Activated T-cell treated with anti-CD3 and anti-CD28 coated beads for 48 hours (primary cell): ENCODE results near the gene GOLGA6C.
"Not testable (repeated sequence)": the region's sequence is repeated elsewhere in the genome, so short reads cannot be mapped to it uniquely, and the experiment has no call there.

Experiments
- DNase-seq: peaks from one replicate; pipeline ENCODE4 v3.0.0-alpha.2; 2020; ENCODE audit warnings: low read depth

The GOLGA6C gene

DNA sequence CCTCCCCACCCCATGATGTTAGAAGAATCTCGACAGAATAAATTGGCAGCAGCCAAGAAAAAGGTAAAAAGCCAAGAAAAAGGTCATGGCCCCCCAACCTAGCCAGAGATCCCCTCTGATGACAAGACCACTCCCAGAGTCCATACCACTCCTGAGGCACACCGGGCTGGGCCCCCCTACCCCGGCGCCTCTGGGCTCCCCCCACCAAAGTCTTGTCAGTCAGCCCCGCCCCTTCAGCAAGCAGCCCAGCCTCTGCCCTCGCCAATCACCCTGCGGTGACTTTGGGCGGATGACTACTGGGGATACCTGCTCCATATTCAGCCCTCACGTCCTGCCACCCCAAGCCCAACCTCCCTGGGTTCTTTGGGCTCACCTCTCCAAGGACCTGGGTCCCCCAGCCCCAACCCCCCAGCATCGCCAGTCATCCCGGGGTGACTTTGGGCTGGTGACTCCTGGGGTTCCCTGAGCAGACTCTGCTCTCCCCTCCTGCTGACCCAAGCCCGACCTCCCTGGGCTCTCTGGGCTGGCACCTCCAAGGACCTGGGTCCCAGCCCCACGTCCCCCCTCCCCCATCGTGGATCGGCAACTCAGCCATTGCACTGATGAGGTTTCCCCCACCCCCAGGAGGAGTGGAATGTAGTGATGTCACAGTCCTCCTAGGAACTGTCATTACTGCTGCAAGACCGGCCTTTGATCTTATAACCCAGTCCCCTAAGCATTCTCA, 648 bp downstream of the GOLGA6C start:
- DNase-seq = not testable (repeated sequence)

DNA sequence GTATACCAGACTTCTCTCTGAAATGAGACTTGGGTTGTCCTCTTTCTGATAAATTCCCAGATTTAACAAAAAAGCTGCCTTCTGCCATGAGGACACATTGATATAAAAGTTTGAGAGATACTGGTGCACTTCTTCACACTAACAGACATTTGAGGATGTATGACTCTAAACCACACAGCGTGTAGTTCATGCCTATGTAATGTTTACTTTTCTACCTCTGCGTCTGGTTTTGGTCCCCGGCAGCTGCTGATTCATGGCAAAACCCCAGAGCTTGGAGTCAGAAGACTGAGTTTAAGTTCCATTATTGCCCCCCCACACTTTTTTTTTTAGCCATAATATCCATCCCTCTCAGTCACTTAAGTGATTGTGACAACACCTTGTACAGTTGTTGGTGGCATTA, 1.7 kb downstream of the GOLGA6C start:
- DNase-seq = not testable (repeated sequence)

DNA sequence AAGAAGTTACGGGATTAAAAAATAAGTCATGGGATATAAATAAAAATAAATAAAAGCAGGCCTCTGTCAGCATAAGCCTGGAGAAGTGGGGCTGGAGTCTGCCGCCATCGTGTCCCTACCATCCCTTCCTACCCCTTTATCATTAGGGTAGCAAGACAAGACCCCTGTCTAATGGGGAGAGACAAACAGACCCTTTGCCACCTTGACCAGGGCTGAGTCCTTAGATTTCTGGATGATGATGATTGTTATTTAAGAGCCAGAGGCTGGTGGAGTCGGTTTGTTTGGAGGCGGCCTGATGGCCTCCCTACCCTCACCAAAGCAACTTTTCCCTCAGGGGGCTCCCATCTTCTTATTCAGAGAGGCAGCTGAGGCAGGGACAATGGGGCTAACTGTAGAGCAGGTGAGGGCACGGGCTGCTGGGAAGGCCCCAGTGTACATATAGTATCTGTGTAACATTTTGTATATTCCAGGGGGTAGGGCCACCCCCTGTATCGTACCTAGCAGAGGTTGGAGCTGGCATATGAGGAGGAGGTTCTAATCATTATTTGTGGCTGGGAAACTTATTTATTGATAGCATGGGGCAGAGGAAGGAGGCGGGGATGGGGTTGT, 15.7 kb downstream of the GOLGA6C start:
- DNase-seq = not testable (repeated sequence)

DNA sequence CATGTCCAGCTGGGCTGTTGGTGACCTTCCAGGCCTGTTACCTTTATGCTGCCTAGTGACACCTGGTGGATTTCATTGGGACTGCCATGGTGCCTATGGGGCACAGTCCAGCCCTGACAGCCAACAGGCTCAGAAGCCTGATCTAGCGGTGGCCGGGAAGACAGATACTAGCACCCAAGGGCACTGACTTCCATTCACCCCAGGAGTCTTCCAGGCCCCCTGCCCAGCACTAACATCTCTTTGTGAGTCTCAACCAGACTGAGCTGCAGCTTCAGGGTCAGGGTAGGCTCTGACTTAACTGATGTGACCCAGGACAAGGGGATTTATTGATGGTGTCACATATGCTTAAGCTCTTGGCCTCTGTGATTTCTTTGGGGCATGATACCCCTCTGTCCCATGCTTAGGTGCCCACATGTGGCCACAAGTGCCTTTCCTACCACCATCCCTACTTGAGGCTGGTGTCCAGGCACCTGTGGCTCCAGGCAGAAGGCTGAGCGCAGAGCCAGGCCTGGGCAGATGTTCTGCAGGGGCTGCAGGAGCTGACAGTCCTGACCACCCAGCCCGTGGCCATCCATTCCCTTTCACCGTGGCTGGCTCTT, 16.5 kb downstream of the GOLGA6C start:
- peak; percentile 67 for DNase-seq

DNA sequence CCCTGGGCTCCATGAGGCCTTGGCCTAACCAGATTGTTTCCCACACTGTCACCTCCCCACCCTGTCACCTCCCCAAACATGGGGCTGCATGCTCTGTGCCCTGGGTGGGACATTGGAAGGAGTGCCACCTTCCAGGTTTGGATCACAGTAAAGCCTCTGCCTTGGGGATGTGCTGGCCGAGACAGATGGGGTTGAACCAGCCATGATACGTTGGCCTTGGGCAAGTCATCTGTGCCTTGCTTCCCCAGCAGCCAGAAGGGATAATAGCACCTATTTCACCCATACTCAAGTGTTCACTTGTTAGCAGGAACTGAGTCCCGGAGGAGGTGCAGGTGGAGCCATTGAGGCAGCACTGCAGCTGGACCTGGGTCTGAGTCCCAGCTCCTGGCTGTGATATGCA, 17.5 kb downstream of the GOLGA6C start:
- not testable (repeated sequence) for DNase-seq

DNA sequence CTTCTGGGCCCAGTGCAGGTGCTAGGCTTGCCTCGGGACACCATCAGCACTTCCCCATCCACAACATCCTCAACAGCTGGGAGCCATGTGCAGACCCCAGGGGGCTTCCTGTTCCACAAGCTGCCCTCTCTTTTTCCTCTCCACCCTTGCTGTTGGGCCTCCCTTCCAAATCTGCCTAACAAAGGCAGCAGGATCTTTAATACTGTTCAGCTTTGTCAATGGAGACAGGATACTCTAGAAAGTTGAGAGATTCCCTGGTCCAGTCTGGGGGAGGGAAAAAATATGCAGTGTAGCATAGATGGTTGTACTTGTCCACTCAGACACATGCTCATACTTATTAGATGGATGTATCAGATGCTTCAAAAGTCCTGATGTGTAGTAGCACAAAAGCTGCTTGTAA, 20.4 kb downstream of the GOLGA6C start:
- not testable (repeated sequence) for DNase-seq

DNA sequence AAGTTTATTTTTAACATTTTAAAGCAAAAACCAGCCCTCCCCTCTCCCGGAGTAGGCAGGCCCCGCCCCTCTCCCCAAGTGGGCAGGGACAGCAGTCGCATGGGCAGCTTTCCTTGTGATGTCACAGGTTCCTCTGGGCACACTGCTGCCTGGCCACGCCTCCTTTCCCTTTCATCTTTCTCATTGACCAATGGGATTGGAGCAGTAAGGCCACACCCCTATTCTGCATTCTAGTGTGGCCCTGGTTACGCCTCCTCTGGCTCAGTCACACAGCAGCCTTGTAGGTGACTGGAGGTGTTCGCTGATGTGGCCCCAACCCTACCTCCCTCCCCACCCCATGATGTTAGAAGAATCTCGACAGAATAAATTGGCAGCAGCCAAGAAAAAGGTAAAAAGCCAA, 24.4 kb downstream of the GOLGA6C start, which contains the start of gene GOLGA6D:
Gene GOLGA6D (plus strand): TSS at position 264 of the 400 bp plus-strand sequence. CDS start 41 bp downstream, at position 305.
- DNase-seq = not testable (repeated sequence)

DNA sequence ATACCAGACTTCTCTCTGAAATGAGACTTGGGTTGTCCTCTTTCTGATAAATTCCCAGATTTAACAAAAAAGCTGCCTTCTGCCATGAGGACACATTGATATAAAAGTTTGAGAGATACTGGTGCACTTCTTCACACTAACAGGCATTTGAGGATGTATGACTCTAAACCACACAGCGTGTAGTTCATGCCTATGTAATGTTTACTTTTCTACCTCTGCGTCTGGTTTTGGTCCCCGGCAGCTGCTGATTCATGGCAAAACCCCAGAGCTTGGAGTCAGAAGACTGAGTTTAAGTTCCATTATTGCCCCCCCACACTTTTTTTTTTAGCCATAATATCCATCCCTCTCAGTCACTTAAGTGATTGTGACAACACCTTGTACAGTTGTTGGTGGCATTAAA, 26.0 kb downstream of the GOLGA6C start:
- not testable (repeated sequence) for DNase-seq

DNA sequence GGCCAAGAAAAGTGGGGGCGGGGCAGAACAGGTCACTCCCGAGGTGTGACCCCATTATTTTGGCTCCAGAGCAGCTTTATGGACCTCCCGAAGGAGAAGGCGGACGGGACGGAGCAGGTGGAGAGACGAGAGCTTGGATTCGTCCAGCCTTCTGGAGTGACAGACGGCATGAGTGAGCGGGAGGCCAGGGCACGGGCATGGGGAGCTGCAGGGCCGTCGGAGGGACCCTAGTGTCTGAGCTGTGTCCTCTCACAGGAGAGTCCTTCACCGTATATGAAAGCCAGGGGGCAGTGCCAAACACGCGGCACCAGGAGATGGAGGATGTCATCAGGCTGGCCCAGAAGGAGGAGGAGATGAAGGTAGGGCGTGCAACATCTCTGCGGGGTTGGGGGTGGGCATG, 35.5 kb downstream of the GOLGA6C start:
- not testable (repeated sequence) for DNase-seq

DNA sequence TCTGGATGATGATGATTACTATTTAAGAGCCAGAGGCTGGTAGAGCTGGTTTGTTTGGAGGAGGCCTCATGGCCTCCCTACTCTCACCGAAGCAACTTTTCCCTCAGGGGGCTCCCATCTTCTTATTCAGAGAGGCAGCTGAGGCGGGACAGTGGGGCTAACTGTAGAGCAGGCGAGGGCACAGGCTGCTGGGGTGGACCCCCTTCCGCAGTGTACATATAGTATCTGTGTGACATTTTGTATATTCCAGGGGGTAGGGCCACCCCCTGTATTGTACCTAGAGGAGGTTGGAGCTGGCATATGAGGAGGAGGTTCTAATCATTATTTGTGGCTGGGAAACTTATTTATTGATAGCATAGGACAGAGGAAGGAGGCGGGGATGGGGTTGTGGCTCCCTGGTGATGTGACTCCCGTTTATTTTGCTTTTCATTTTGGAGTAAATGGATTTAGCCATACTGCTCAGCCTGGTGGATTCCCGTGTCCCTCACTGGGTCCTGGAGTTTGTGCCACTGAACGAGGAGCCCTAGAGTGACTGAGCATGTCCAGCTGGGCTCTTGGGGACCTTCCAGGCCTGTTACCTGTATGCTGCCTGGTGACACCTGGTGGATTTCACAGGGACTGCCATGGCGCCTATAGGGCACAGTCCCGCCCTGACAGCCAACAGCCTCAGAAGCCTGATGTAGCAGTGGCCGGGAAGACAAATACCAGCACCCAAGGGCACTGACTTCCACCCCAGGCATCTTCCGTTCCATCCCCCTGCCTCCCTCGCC, 40.6 kb downstream of the GOLGA6C start:
- DNase-seq = not testable (repeated sequence)

DNA sequence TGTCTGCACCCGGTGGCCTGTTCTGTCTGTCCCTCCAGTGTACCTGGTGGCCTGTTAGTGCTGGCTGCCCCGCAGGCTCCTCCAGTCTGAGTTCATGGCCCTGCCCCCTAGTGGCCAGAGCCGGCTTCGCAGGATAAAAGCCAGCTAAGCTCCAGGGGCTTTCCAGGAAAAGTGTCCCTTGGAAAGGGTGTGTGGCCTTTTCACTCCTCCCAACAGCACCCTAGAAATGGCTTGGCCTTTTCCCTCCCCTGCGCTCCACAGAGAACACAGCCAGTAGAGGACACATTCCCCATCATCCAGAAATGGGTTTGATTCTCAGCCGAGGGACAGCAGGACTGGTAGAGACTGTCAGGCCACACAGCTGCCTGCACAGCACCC, 41.2 kb downstream of the GOLGA6C start:
- peak; percentile 51 for DNase-seq

DNA sequence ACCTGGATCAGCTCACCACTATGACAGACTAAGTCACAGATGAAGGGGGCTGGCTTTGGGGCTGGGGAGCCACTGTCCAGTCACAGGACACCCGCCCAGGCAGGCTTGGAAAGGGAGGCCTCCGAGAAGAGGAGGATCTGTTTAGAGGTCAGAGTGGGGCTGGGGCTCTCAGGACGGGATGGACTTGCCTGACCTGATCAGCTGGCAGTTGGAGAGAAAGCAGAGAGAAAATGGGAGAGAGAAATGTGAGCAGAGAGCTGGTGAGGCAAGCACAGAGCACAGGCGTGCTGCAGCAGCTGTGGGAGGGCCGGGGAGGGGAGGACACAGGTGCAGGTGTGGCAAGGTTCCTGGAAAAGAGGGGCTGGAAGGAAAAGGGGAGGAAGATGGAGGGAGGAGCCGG, 41.9 kb downstream of the GOLGA6C start:
- DNase-seq = not testable (repeated sequence)

DNA sequence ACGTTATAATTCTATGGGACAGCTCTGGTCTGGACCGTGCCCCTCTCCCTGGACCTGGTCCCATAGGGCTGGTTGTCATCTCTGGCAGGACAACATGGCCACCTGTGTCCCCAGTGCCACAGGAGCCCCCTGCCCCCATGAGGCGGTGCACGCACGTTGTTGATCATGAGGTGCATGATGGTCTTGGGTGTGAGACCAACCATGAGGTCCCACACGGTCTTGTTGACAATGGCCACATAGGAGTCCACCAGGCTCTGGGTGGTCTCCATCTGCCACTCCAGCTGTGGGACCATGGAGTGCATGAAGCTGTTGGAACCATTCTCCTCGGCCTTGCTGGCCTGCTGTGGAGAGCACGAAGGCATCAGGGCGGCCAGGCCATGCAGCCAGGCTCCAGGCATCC, 44.2 kb downstream of the GOLGA6C start:
- no peak for DNase-seq

DNA sequence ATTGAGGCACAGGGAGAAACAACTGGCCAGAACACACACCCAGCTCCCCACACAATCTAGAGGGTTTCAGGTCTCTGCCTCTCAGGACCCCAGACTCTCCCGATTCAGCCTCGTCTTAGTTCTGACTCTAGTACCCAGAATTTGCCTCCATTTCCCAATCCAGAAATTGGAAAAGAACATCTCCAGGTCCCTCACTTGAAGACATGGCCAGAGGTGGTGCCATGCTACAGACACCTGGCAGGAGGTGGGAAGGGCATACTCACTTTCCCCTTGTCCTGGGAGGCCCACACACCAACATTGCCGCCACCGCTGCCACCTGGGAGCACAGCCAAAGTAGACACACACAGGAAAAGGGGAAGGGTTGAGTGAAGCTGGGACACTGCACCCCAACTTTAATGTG, 44.6 kb downstream of the GOLGA6C start:
- not testable (repeated sequence) for DNase-seq

DNA sequence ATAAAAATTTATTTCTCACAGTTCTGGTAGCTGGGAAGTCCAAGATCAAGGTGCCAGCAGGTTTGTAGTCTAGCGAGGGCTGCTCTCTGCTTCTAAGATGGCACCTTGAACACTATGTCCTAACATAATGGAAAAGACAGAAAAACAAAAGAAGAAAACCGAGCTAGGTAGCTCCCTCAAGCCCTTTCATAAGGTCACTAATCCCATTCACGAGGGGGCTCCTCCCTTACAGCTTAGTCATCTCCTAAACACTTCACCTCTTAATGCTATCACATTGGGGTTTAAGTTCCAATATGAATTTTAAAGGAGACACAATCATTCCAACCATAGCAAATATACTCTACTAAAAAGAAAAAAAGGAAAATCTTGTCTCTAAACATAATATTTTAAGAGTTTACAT, 48.1 kb downstream of the GOLGA6C start:
- DNase-seq = no peak

DNA sequence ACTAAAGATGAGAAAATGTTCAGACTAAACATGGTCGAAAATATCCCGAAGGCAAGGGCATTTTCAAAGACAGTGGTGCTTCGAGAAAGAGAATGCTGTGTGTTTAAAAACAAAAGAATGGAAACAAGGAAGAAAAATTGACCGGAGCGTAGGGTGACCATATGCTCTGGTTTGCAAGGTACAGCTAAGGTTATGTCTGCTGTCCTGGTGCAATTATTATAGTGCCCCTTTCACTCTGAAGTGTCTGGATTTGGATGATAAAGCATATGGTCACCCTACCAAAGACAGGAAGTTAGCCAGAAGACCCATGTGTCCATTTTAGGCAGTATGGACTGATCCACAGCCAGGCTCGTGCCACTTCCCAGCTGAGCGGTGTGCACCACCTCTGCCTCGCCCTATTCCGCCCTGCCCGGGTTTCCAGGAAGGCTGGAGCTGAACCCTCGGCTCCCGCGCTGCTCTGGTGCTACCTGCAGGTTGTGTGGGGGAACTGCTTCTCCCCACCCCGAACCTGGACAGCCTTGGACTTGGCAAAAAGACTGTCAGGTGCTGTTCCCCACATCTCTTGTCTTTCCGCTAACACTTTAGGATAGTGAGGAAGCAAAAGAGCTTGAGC, 49.8 kb downstream of the GOLGA6C start:
- DNase-seq = no peak

DNA sequence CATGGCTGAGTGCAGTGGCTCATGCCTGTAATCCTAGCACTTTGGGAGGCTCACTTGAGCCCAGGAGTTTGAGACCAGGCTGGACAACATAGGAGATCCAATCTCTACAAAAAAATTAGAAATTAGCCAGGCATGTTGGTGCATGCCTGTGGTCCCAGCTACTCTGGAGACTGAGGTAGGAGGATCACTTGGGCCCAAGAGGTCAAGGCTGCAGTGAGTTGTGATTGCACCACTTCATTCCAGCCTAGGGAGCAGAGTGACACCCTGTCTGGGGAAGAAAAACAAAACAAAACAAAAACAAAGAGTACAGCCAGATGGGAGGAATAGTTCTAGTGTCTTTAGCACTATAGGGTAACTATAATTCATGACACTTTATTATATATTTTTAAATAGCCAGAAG, 51.6 kb downstream of the GOLGA6C start:
- no peak for DNase-seq

DNA sequence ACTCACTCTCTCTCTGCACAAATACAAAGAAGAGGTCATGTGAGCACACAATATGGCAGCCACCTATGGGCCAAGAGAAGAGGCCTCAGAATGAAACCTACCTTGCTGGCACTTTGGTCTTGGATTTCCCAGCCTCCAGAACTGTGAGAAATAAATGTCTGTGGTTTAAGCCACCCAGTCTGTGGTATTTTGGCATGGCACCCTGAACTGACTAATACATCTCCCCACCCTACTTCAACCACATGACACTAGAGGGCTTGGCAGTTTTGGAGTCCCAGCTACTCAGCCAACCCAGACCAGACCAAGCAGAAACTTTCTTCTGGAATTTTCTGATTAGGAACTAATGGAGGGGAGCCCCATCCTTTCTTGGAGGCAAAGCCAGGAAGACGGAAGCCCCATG, 54.4 kb downstream of the GOLGA6C start:
- DNase-seq = not testable (repeated sequence)

DNA sequence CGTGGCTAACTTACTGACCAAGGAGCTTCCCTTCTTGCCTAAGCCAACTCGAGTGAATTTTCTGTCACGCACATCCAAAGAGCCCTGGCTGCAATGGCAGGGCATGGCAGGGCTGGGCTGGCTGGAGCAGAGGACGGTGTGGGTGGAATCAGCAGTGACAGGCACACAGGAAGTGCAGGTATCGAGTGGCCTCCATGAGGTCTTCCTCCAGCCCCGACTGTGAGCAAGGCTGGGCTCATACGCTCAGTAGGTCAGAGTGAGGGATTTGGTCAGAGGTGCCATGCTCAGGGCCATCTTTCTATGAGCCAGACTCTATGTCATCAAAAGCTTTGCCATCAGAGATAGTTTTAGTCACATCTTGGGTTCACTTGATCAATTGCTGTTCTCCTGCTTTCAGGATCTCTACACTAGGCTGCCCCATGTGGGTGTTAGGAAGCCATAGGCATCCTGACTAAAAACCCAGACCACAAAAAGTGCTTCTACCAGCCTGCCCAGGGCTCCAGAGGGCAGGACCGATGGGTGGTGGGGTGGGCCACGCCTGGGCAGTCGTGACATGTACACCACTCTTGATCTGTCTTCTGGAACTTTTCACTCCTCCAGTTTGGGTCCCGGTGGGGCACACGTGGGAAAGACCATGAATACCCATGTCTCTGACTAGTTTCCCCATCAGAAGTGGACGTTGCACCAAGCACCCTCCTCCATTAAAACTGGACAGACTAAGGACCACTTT, 55.1 kb downstream of the GOLGA6C start:
- no peak for DNase-seq

DNA sequence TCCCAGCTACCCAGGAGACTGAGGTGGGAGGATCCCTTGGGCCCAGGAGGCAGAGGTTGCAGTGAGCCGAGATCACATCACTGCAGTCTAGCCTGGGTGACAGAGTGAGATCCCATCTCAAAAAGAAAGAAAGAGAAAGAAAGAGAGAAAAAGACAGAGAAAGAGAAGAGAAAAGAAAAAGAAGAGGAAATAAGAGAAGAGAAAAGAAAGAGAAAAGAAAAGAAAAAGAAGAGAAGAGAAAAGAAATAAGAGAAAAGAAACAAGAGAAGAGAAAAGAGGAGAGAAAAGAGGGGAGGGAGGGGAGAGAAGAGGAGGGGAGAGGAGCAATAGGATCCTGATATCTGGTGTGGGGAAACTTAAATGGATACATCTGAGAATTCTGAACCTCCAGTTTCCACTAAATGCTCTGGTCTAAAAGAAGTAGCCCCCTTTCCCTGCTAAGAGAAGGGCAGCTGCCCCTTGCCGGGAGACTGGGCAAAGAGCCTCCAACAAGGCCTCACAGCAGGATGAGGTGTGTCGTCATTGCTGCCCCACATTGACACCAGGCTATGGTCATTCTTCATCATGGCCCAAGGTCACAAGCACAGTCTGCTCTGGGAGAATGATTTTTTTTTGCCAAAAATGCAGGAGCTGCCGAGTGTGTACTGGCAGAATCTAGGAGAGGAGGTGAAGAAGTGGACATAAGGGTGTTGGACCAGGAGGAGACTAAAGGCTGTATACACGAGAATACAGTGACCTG, 56.6 kb downstream of the GOLGA6C start:
- no peak for DNase-seq
